SK-N-SH (cell line): Measurements from ENCODE around the gene HSPB7. TPM values are rescaled to one million over a fixed set of nuclear protein-coding genes. Genes with fewer than 3 reads are reported as not detected.

Source experiments
- CTCF ChIA-PET: fragments of 300-600, 350-600 bp; formaldehyde crosslinking; extraction: SDS; loops from one replicate; lab custom pipeline; 2021; lab: Yijun Ruan, JAX
- POLR2A ChIA-PET: fragments of 350-600 bp; sonication (Branson Sonifier 250); formaldehyde crosslinking; extraction: SDS; loops from one replicate; lab custom pipeline; 2020; ENCODE audit warnings: antibody characterized with exemption, inconsistent platforms; lab: Yijun Ruan, JAX
- DNase-seq: peaks from one replicate; pipeline ENCODE4 v3.0.0; 2012
- H2AFZ ChIP-seq: fragments of 200-600 bp; sonication (generic); 2 replicates; pipeline ENCODE4 v1.8.1; 2016; ENCODE audit warnings: antibody characterized with exemption, mild to moderate bottlenecking, low read depth
- H3F3A ChIP-seq: fragments of 200-600 bp; sonication (generic); replicated peaks from 2 replicates; pipeline ENCODE3; 2016; ENCODE audit warnings: antibody characterized with exemption, mild to moderate bottlenecking; ENCODE audit not compliant: insufficient read depth
- H3K27ac ChIP-seq, 2 experiments: fragments of 200-500 bp in 1 of 2; fragments of 200-600 bp in 1 of 2; sonication (Bioruptor generic) in 1 of 2; sonication (generic), shearing (Covaris generic) in 1 of 2; 2 replicates each; pipeline versions ENCODE4 v1.5.1 to v1.6.1; 2014 to 2016; ENCODE audit warnings: low read depth in 2 of 2, inconsistent platforms in 1 of 2, low read length in 1 of 2, mild to moderate bottlenecking in 1 of 2, mixed read lengths in 1 of 2
- H3K27me3 ChIP-seq: fragments of 200-600 bp; sonication (generic), shearing (Covaris generic); 2 replicates; pipeline ENCODE4 v1.6.1; 2016; ENCODE audit warnings: mixed run types; ENCODE audit not compliant: insufficient read depth
- H3K36me3 ChIP-seq, 2 experiments: fragments of 200-500 bp in 1 of 2; fragments of 200-600 bp in 1 of 2; sonication (Bioruptor generic) in 1 of 2; sonication (generic) in 1 of 2; replicated peaks in 1 of 2; 2 replicates each; pipeline versions ENCODE3 to v1.5.1; 2014 to 2016; ENCODE audit warnings: low read length in 1 of 2, mild to moderate bottlenecking in 1 of 2; ENCODE audit not compliant: insufficient read depth in 2 of 2, control insufficient read depth in 1 of 2
- H3K4me1 ChIP-seq, 2 experiments: fragments of 200-500 bp in 1 of 2; fragments of 200-600 bp in 1 of 2; sonication (Bioruptor generic) in 1 of 2; sonication (generic), shearing (Covaris generic) in 1 of 2; 2 replicates each; pipeline versions ENCODE4 v1.5.1 to v1.6.1; 2014 to 2016; ENCODE audit warnings: low read depth in 1 of 2, low read length in 1 of 2, mixed run types in 1 of 2; ENCODE audit not compliant: insufficient read depth in 2 of 2, control insufficient read depth in 1 of 2
- H3K4me2 ChIP-seq: fragments of 200-600 bp; sonication (generic), shearing (Covaris generic); 2 replicates; pipeline ENCODE4 v1.6.1; 2017; ENCODE audit warnings: mixed run types
- H3K4me3 ChIP-seq, 2 experiments: fragments of 200-500 bp in 1 of 2; fragments of 200-600 bp in 1 of 2; sonication (Bioruptor generic) in 1 of 2; sonication (generic), shearing (Covaris generic) in 1 of 2; 2 replicates each; pipeline versions ENCODE4 v1.5.1 to v1.8.1; 2014 to 2016; ENCODE audit warnings: low read depth in 2 of 2, inconsistent platforms in 1 of 2, low read length in 1 of 2, mild to moderate bottlenecking in 1 of 2, mixed read lengths in 1 of 2, moderate library complexity in 1 of 2
- H3K79me2 ChIP-seq: fragments of 200-600 bp; sonication (generic); 2 replicates; pipeline ENCODE4 v1.8.1; 2017; ENCODE audit warnings: mild to moderate bottlenecking; ENCODE audit not compliant: insufficient read depth
- H3K9ac ChIP-seq: fragments of 200-600 bp; sonication (generic); 2 replicates; pipeline ENCODE4 v1.6.1; 2017; ENCODE audit warnings: mixed run types
- H3K9me2 ChIP-seq: fragments of 200-600 bp; sonication (generic); 2 replicates; pipeline ENCODE4 v1.6.1; 2017; ENCODE audit warnings: mixed run types
- H3K9me3 ChIP-seq: fragments of 200-600 bp; sonication (generic); 2 replicates; pipeline ENCODE4 v1.6.1; 2017; ENCODE audit warnings: mixed run types, mild to moderate bottlenecking, moderate library complexity
- H4K20me1 ChIP-seq: fragments of 200-600 bp; sonication (generic); 2 replicates; pipeline ENCODE4 v1.6.1; 2017; ENCODE audit warnings: mild to moderate bottlenecking, mixed run types; ENCODE audit not compliant: insufficient read depth
- EP300 ChIP-seq, 2 experiments: IDR thresholded peaks; 2 replicates each; pipeline versions ENCODE4 v1.4.0 to v1.6.1; 2012; ENCODE audit warnings: borderline replicate concordance in 1 of 2, low read depth in 1 of 2, low read length in 1 of 2
- FOXM1 ChIP-seq: IDR thresholded peaks from 2 replicates; pipeline ENCODE4 v1.4.0; 2012; ENCODE audit warnings: low read depth, mild to moderate bottlenecking
- JUND ChIP-seq: IDR thresholded peaks from 2 replicates; pipeline ENCODE4 v1.4.0; 2012
- POLR2AphosphoS5 ChIP-seq: IDR thresholded peaks from 2 replicates; pipeline ENCODE4 v1.6.1; 2012; ENCODE audit warnings: low read depth, low read length
- RAD21 ChIP-seq: IDR thresholded peaks from 2 replicates; pipeline ENCODE4 v1.6.1; 2012; ENCODE audit warnings: mild to moderate bottlenecking, low read length
- SMC3 ChIP-seq: IDR thresholded peaks from 2 replicates; pipeline ENCODE4 v1.6.1; 2012; ENCODE audit warnings: low read depth, low read length, improper control_type of control experiment
- TEAD4 ChIP-seq: IDR thresholded peaks from 2 replicates; pipeline ENCODE4 v1.4.0; 2012; ENCODE audit warnings: mild to moderate bottlenecking, borderline replicate concordance; ENCODE audit not compliant: insufficient read depth
- YY1 ChIP-seq: IDR thresholded peaks from 2 replicates; pipeline ENCODE4 v1.4.0; 2012; ENCODE audit warnings: low read depth, mild to moderate bottlenecking
- WGBS: methylation state at CpG from one replicate; pipeline ENCODE4 v1.1.6; 2017; ENCODE audit warnings: low lambda C conversion rate; 5-methylcytosine and 5-hydroxymethylcytosine counted together
- polyA plus RNA-seq, 3 experiments: library from polyadenylated mRNA; depleted of rRNA; stranded (reverse); fragments of >200 nt; gene quantifications; 2 replicates each; pipeline ENCODE4 v1.2.3, GENCODE V29; 2012
- TF ChIP-seq, protein P1 (sequence below): fragments of 200-600 bp; sonication (generic); IDR thresholded peaks from 2 replicates; pipeline ENCODE4 v1.6.1; 2017; ENCODE audit warnings: antibody characterized with exemption, mild to moderate bottlenecking, moderate library complexity
- TF ChIP-seq, protein P2 (sequence below): fragments of 150-350 bp; IDR thresholded peaks from 2 replicates; pipeline ENCODE4 v1.6.1; 2017; ENCODE audit warnings: antibody characterized with exemption, low read length, low read depth, borderline replicate concordance
- TF ChIP-seq, protein P3 (sequence below): IDR thresholded peaks from 2 replicates; pipeline ENCODE4; 2012
- TF ChIP-seq, protein P4 (sequence below): IDR thresholded peaks from 2 replicates; pipeline ENCODE4 v1.4.0; 2012; ENCODE audit warnings: low read depth, borderline replicate concordance

HSPB7 gene
- polyA plus RNA-seq, 1 of the 3 experiments (the other 2 are of a cell fraction): 0.05 TPM

DNA sequence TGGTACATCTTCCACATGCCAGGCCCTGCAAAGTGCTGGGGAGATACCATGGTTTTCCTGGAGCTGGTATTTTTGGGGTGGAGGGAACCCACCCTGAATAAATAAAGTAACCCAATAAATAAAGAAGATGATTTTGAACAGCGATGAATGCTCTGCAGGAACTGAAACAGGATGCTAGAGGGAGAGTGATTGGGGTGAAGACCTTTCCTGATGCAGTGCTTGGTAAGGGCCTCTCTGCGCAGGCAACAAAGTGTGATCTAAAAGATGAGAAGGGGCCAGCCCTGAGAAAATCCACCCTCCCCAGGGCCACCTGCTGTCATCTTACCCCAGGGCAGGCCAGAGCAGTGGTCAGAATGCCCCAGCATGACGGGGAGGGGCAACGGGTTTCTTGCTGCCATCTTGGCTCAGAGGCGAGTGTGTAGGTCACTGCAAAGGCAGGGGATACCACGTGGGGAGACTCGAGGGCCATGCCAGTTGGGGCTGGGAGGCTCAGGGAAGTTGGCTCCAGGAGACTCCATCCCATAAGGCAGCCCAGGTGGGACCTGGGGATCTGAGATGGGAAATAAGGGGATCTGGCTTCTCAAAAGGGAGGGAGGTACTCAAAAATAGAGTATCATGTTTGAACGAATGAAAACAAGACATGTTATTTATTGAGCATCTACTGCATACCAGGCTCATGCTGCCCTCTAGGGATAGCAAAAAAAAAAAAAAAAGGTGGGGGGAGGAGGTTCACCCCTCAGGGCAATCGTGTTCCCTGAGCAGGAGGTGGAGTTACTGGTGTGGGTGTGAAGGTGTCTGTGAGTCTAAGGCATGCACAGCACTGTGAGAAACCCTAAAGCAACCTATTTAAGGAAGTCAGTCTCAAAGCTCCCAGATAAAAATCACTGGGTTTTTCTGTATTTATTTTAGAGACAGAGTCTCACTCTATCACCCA is 11.0 kb downstream of the HSPB7 start:
- 66% methylated on average over 9 of the region's 9 CpGs for WGBS
- Histone ChIP-seq H3K9me3 (no peaks in the 10 kb centered on the region), H3F3A (no peaks in the 10 kb centered on the region), H3K27me3 (no peaks in the 10 kb centered on the region), H2AFZ (no peak overlapping the region), H3K9ac (no peak overlapping the region), H4K20me1 (no peaks in the 10 kb centered on the region), H3K9me2 (no peaks in the 10 kb centered on the region), H3K4me2 (no peak overlapping the region), H3K4me1 (no peaks in the 10 kb centered on the region; a peak in 1 of 4 replicates), H3K27ac (no peak overlapping the region), H3K79me2 (no peaks in the 10 kb centered on the region), H3K36me3 (no peaks in the 10 kb centered on the region), H3K4me3 (no peak overlapping the region)
- ChIA-PET CTCF (interaction anchor here (1.0 to 6.1 kb wide), 14 partner anchors 11 to 215 kb away, joined by 3 to 58 read pairs (median 4); partner anchors contain the start of genes FAM131C and HSPB7), POLR2A (no interaction called here)
- TF ChIP-seq YY1: no peak
- no peak for TF ChIP-seq POLR2AphosphoS5
- peak; percentile 7; the same call in 1 of the 2 replicates for TF ChIP-seq SMC3
- TF ChIP-seq, protein P1, sequence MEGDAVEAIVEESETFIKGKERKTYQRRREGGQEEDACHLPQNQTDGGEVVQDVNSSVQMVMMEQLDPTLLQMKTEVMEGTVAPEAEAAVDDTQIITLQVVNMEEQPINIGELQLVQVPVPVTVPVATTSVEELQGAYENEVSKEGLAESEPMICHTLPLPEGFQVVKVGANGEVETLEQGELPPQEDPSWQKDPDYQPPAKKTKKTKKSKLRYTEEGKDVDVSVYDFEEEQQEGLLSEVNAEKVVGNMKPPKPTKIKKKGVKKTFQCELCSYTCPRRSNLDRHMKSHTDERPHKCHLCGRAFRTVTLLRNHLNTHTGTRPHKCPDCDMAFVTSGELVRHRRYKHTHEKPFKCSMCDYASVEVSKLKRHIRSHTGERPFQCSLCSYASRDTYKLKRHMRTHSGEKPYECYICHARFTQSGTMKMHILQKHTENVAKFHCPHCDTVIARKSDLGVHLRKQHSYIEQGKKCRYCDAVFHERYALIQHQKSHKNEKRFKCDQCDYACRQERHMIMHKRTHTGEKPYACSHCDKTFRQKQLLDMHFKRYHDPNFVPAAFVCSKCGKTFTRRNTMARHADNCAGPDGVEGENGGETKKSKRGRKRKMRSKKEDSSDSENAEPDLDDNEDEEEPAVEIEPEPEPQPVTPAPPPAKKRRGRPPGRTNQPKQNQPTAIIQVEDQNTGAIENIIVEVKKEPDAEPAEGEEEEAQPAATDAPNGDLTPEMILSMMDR: peak; percentile 38; the same call in 1 of the 2 replicates
- peak; percentile 19; the same call in 1 of the 2 replicates for TF ChIP-seq RAD21
- no peak for TF ChIP-seq JUND
- no peak for TF ChIP-seq TEAD4
- no peak for DNase-seq

DNA sequence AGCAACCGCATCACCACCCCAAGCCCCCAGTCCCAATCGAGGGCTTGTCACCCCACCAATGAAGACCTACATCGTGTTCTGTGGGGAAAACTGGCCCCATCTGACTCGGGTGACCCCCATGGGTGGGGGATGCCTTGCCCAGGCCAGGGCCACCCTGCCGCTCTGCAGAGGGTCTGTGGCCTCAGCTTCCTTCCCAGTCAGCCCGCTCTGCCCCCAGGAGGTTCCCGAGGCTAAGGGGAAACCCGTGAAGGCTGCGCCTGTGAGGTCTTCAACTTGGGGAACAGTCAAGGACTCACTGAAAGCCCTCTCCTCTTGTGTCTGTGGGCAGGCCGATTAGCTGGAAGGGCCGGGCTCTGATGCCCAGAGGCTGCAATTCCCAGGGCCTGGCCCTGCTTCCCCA is 11.8 kb downstream of the HSPB7 start:
- H3K27ac ChIP-seq: no peak overlapping the region
- no peaks in the 10 kb centered on the region for H3K36me3 ChIP-seq
- 62% methylated on average over 4 of the region's 11 CpGs for WGBS
- no peaks in the 10 kb centered on the region for H3K9me2 ChIP-seq
- ChIA-PET CTCF (interaction anchor here (0.6 to 6.1 kb wide), 6 partner anchors 11 to 214 kb away, joined by 3 to 58 read pairs (median 6); no protein-coding TSS in a partner anchor), POLR2A (no interaction called here)
- TF ChIP-seq FOXM1: no peak
- no peak for TF ChIP-seq TEAD4
- no peak for TF ChIP-seq SMC3
- no peak for TF ChIP-seq EP300 (IDR thresholded peaks at IDR 0.05; ENCODE audit: borderline replicate concordance in 1 of 2, low read depth in 1 of 2, low read length in 1 of 2)
- TF ChIP-seq, protein P2, sequence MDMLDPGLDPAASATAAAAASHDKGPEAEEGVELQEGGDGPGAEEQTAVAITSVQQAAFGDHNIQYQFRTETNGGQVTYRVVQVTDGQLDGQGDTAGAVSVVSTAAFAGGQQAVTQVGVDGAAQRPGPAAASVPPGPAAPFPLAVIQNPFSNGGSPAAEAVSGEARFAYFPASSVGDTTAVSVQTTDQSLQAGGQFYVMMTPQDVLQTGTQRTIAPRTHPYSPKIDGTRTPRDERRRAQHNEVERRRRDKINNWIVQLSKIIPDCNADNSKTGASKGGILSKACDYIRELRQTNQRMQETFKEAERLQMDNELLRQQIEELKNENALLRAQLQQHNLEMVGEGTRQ: no peak
- TF ChIP-seq, protein P3, sequence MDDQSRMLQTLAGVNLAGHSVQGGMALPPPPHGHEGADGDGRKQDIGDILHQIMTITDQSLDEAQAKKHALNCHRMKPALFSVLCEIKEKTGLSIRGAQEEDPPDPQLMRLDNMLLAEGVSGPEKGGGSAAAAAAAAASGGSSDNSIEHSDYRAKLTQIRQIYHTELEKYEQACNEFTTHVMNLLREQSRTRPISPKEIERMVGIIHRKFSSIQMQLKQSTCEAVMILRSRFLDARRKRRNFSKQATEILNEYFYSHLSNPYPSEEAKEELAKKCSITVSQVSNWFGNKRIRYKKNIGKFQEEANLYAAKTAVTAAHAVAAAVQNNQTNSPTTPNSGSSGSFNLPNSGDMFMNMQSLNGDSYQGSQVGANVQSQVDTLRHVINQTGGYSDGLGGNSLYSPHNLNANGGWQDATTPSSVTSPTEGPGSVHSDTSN: no peak
- TF ChIP-seq, protein P4, sequence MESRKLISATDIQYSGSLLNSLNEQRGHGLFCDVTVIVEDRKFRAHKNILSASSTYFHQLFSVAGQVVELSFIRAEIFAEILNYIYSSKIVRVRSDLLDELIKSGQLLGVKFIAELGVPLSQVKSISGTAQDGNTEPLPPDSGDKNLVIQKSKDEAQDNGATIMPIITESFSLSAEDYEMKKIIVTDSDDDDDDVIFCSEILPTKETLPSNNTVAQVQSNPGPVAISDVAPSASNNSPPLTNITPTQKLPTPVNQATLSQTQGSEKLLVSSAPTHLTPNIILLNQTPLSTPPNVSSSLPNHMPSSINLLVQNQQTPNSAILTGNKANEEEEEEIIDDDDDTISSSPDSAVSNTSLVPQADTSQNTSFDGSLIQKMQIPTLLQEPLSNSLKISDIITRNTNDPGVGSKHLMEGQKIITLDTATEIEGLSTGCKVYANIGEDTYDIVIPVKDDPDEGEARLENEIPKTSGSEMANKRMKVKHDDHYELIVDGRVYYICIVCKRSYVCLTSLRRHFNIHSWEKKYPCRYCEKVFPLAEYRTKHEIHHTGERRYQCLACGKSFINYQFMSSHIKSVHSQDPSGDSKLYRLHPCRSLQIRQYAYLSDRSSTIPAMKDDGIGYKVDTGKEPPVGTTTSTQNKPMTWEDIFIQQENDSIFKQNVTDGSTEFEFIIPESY: no peak
- H4K20me1 ChIP-seq: no peaks in the 10 kb centered on the region
- H2AFZ ChIP-seq: no peak overlapping the region
- no peak overlapping the region for H3K9ac ChIP-seq
- no peak overlapping the region for H3K4me2 ChIP-seq
- no peaks in the 10 kb centered on the region for H3F3A ChIP-seq
- H3K9me3 ChIP-seq: no peaks in the 10 kb centered on the region
- DNase-seq: no peak
- no peak overlapping the region for H3K4me3 ChIP-seq
- no peaks in the 10 kb centered on the region; a peak in 1 of 4 replicates for H3K4me1 ChIP-seq
- no peaks in the 10 kb centered on the region for H3K79me2 ChIP-seq
- no peaks in the 10 kb centered on the region for H3K27me3 ChIP-seq
